HepG2 (cell line): Measurements from ENCODE around the gene BLOC1S4. TPM values are rescaled to one million over a fixed set of nuclear protein-coding genes. Genes with fewer than 3 reads are reported as not detected.

Experiments used
- ATAC-seq: fragments of 200-7000 bp; cut with Tn5 transposase; 3 replicates; pipeline ENCODE4 v1.9.1; 2020; ENCODE audit warnings: mild to moderate bottlenecking, moderate library complexity
- BruUV-seq: library from RNA; stranded (reverse); fragments of 400-500 nt; replicated peaks from 2 replicates; lab custom pipeline; 2021; lab: Mats Ljungman, UMichigan
- CTCF ChIA-PET: fragments of 300-600 bp; formaldehyde crosslinking; extraction: SDS; loops from one replicate; lab custom pipeline; 2021; ENCODE audit warnings: low total read pairs, inconsistent platforms, low intra/inter-chr PET ratio; lab: Yijun Ruan, JAX
- POLR2A ChIA-PET: fragments of 350-600 bp; sonication (Branson Sonifier 250); formaldehyde crosslinking; loops from one replicate; lab custom pipeline; 2020; ENCODE audit warnings: antibody characterized with exemption, inconsistent platforms; lab: Yijun Ruan, JAX
- DNase-seq: peaks from one replicate; pipeline ENCODE4 v3.0.0-alpha.2; 2015; ENCODE audit warnings: low spot score
- FAIRE-seq: peaks from 3 replicates; lab custom pipeline; 2011; peaks lifted over from hg19 to GRCh38; lab: Jason Lieb, UNC
- H2AFZ ChIP-seq: one replicate; pipeline ENCODE4 v1.6.1; 2011; ENCODE audit warnings: low read length, inconsistent platforms
- H3K27ac ChIP-seq: fragments of 300-600 bp; 3 replicates; pipeline ENCODE4 v1.8.0; 2011; ENCODE audit warnings: mixed run types, mild to moderate bottlenecking, mixed read lengths, low read length, inconsistent platforms; ENCODE audit not compliant: insufficient read depth; ENCODE audit errors: extremely low read length
- H3K27me3 ChIP-seq, 2 experiments: fragments of 200-600 bp in 1 of 2; 2 replicates in 1 of 2; 3 replicates in 1 of 2; pipeline versions ENCODE4 v1.6.0 to v1.8.0; 2011; ENCODE audit warnings: low read length in 2 of 2, mild to moderate bottlenecking in 2 of 2, moderate library complexity in 2 of 2, inconsistent platforms in 1 of 2; ENCODE audit not compliant: insufficient read depth in 2 of 2, control insufficient read depth in 1 of 2
- H3K36me3 ChIP-seq, 2 experiments: fragments of 200-600 bp in 1 of 2; replicated peaks in 1 of 2; 2 replicates in 1 of 2; 3 replicates in 1 of 2; pipeline versions ENCODE4 v1.5.1 to v1.8.0; 2011; ENCODE audit warnings: low read length in 2 of 2, inconsistent platforms in 1 of 2; ENCODE audit not compliant: insufficient read depth in 2 of 2, control insufficient read depth in 1 of 2
- H3K4me1 ChIP-seq: 2 replicates; pipeline ENCODE4 v1.5.1; 2012; ENCODE audit warnings: low read length, inconsistent platforms; ENCODE audit not compliant: insufficient read depth
- H3K4me2 ChIP-seq: 2 replicates; pipeline ENCODE4 v1.6.0; 2011; ENCODE audit warnings: low read depth, low read length, inconsistent platforms
- H3K4me3 ChIP-seq, 3 experiments: fragments of 200-600 bp in 1 of 3; sonication (generic), shearing (Covaris generic) in 1 of 3; replicated peaks in 1 of 3; 2 replicates each; pipeline ENCODE4 v1.5.1; 2011 to 2016; ENCODE audit warnings: low read length in 3 of 3, inconsistent platforms in 2 of 3, low read depth in 2 of 3, mild to moderate bottlenecking in 2 of 3, control low read depth in 1 of 3, mixed read lengths in 1 of 3; ENCODE audit not compliant: insufficient read depth in 1 of 3
- H3K79me2 ChIP-seq: one replicate; pipeline ENCODE4 v1.6.1; 2011; ENCODE audit warnings: low read length, inconsistent platforms; ENCODE audit not compliant: insufficient read depth
- H3K9ac ChIP-seq: 2 replicates; pipeline ENCODE4 v1.6.0; 2011; ENCODE audit warnings: mild to moderate bottlenecking, low read depth, low read length, inconsistent platforms; ENCODE audit not compliant: insufficient read depth
- H3K9me3 ChIP-seq: 2 replicates; pipeline ENCODE4 v1.5.1; 2012; ENCODE audit warnings: mild to moderate bottlenecking, low read length
- H4K20me1 ChIP-seq: 2 replicates; pipeline ENCODE4 v1.6.0; 2011; ENCODE audit warnings: inconsistent platforms, mild to moderate bottlenecking, low read length, moderate library complexity; ENCODE audit not compliant: insufficient read depth
- ARNT ChIP-seq: fragments of 450-650 bp; IDR thresholded peaks from 2 replicates; pipeline ENCODE4 v1.6.1; 2017
- ARNT2 ChIP-seq: sonication (generic); formaldehyde crosslinking; IDR thresholded peaks from 2 replicates; pipeline ENCODE4 v1.8.0; 2022; ENCODE audit warnings: mild to moderate bottlenecking, low read depth, missing genetic modification reagents, moderate library complexity
- CEBPG ChIP-seq: IDR thresholded peaks from 2 replicates; pipeline ENCODE4 v1.6.1; 2016
- HOXA3 ChIP-seq: sonication (generic); formaldehyde crosslinking; IDR thresholded peaks from 2 replicates; pipeline ENCODE4 v1.5.0; 2020; ENCODE audit warnings: missing genetic modification reagents
- KDM1A ChIP-seq: IDR thresholded peaks from 2 replicates; pipeline ENCODE4 v1.6.1; 2016; ENCODE audit warnings: missing compliant biosample characterization
- MAZ ChIP-seq, 2 experiments: sonication (generic) in 1 of 2; formaldehyde crosslinking in 1 of 2; IDR thresholded peaks; 2 replicates each; pipeline versions ENCODE4 v1.5.0 to v1.6.1; 2012 to 2020; ENCODE audit warnings: low read depth in 2 of 2, mild to moderate bottlenecking in 2 of 2, borderline replicate concordance in 1 of 2, improper control_type of control experiment in 1 of 2, low read length in 1 of 2, missing genetic modification reagents in 1 of 2, moderate library complexity in 1 of 2
- PHF21A ChIP-seq: sonication (generic); formaldehyde crosslinking; IDR thresholded peaks from 2 replicates; pipeline ENCODE4 v1.5.0; 2020; ENCODE audit warnings: mild to moderate bottlenecking, missing genetic modification reagents
- RXRB ChIP-seq: IDR thresholded peaks from 2 replicates; pipeline ENCODE4 v1.6.1; 2016; ENCODE audit warnings: borderline replicate concordance, missing genetic modification reagents, missing compliant biosample characterization
- SALL1 ChIP-seq: sonication (generic); formaldehyde crosslinking; IDR thresholded peaks from 2 replicates; pipeline ENCODE4 v1.8.0; 2022; ENCODE audit warnings: mild to moderate bottlenecking, missing genetic modification reagents
- TBX2 ChIP-seq: sonication (generic); formaldehyde crosslinking; IDR thresholded peaks from 2 replicates; pipeline ENCODE4 v1.5.0; 2020; ENCODE audit warnings: missing genetic modification reagents, mild to moderate bottlenecking, borderline replicate concordance
- ZBTB38 ChIP-seq: sonication (generic); formaldehyde crosslinking; IDR thresholded peaks from 2 replicates; pipeline ENCODE4 v1.5.1; 2020; ENCODE audit warnings: mild to moderate bottlenecking, missing genetic modification reagents
- ZNF207 ChIP-seq: fragments of 450-650 bp; IDR thresholded peaks from 2 replicates; pipeline ENCODE4 v1.6.1; 2016; ENCODE audit warnings: antibody characterized with exemption, borderline replicate concordance
- ZNF234 ChIP-seq: sonication (generic); formaldehyde crosslinking; conservative IDR thresholded peaks from 2 replicates; pipeline ENCODE4 v1.5.1; 2020; ENCODE audit warnings: mild to moderate bottlenecking, missing genetic modification reagents
- ZNF333 ChIP-seq: sonication (generic); formaldehyde crosslinking; IDR thresholded peaks from 2 replicates; pipeline ENCODE4 v1.4.0; 2020; ENCODE audit warnings: mild to moderate bottlenecking, missing genetic modification reagents, borderline replicate concordance
- ZNF772 ChIP-seq: sonication (generic); formaldehyde crosslinking; IDR thresholded peaks from 2 replicates; pipeline ENCODE4 v1.5.0; 2020; ENCODE audit warnings: mild to moderate bottlenecking, missing genetic modification reagents
- WGBS: methylation state at CpG from one replicate; pipeline ENCODE4 v1.1.6; 2017; ENCODE audit warnings: low lambda C conversion rate; 5-methylcytosine and 5-hydroxymethylcytosine counted together
- in situ Hi-C: cut with HindIII; loops from 2 replicates; pipeline ENCODE4 v1.10.0; 2017; ENCODE audit warnings: low pct_unique_long_range_greater_than_20kb; ENCODE audit not compliant: extremely low pct_ligation_motif_present
- intact Hi-C: fragments of 100-400 bp; cut with micrococcal nuclease; formaldehyde crosslinking; loops from one replicate; pipeline ENCODE4 v1.10.0; 2022; ENCODE audit not compliant: unreplicated experiment
- polyA plus RNA-seq, 8 experiments: library from polyadenylated mRNA; depleted of rRNA in 3 of 8; stranded (reverse) in 7 of 8; unstranded in 1 of 8; fragments of >200 nt; fragmentation: Illumina TruSeq in 4 of 8; extraction: Trizol in 4 of 8; gene quantifications; 2 replicates each; pipeline versions ENCODE4 v1.2.1 to v1.2.3, GENCODE V29; 2011 to 2016; ENCODE audit warnings: low read depth in 4 of 8, missing spikeins in 1 of 8, mixed read lengths in 1 of 8; ENCODE audit not compliant: insufficient read depth in 1 of 8
- total RNA-seq, 5 experiments: library from RNA; depleted of rRNA; stranded (reverse); fragments of >200 nt; fragmentation: Illumina TruSeq; extraction: Trizol; gene quantifications; 2 replicates each; pipeline ENCODE4 v1.2.3, GENCODE V29; 2016; ENCODE audit warnings: low read depth in 1 of 5
- TF ChIP-seq, protein P1 (sequence below): IDR thresholded peaks from 2 replicates; pipeline ENCODE4 v1.6.1; 2016
- TF ChIP-seq, protein P2 (sequence below): sonication (generic); formaldehyde crosslinking; IDR thresholded peaks from 2 replicates; pipeline ENCODE4 v1.8.0; 2022; ENCODE audit warnings: missing genetic modification reagents, mild to moderate bottlenecking, inconsistent platforms, borderline replicate concordance
- TF ChIP-seq, protein P3 (sequence below): IDR thresholded peaks from 2 replicates; pipeline ENCODE4 v1.6.1; 2018; ENCODE audit warnings: missing genetic modification reagents, mild to moderate bottlenecking, missing compliant biosample characterization
- TF ChIP-seq, protein P4 (sequence below): sonication (generic); formaldehyde crosslinking; IDR thresholded peaks from 2 replicates; pipeline ENCODE4 v1.4.0; 2020; ENCODE audit warnings: missing genetic modification reagents, borderline replicate concordance

The BLOC1S4 gene
- total and polyA plus RNA-seq, 2 of the 13 experiments (the other 11 are each of a cell fraction or from before 2014, with no cell fraction given), result 15.5 to 20.9 TPM

DNA sequence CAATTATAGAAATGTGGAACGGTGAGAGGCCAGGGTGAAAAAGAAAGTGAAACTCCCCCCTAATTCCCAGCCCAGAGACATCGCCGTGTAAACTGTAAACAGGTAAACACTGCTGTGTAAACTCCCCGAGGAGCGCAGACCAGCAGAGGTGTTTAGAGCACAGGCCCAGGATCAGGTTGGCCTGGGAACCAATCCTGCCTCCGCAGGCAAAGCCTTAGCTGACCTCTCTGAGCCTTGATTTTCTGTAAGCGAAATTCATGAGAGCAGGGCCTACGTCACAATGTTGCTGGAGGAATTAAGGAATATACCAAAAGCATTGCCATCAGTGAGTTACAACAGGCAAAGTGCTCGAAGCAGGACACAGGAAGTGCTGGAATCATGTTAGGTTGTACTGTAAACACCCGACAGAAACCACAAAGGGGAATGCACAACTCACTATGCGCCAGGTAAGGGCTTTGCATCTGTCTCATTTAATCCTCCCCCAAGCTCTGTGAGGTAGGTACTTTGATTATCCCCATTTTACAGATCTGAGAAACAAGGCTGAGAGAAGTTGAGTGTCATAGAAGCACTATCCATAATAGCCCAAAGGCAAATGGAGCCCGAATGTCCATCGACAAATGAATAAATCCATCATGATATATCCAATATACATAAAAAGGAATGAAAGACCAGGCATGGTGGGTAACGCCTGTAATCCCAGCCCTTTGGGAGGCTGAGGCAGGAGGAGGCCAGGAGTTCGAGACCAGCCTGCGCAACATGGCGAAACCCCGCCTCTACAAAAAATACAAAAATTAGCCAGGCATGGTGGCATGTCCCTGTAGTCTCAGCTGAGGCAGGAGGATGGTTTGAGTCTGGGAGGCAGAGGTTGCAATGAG, 35.9 kb downstream of the BLOC1S4 start:
- no peaks in the 10 kb centered on the region; a peak in 1 of 5 replicates for H3K27me3 ChIP-seq
- WGBS, result 41% methylated on average over 18 of the region's 18 CpGs
- no TSS peak for BruUV-seq
- H4K20me1 ChIP-seq, result no peaks in the 10 kb centered on the region
- in situ Hi-C loops (no loop called here), intact Hi-C loops (loop anchor here (2.0 kb wide), 2 partner anchors 19 to 27 kb away; no protein-coding TSS in a partner anchor)
- CTCF ChIA-PET, result no interaction called here
- ATAC-seq, result peak; percentile 5; the same call in 1 of the 3 replicates
- FAIRE-seq, result peak; percentile 51
- H3K36me3 ChIP-seq, result no peaks in the 10 kb centered on the region
- DNase-seq, result no peak
- no peak overlapping the region for H2AFZ ChIP-seq
- H3K9me3 ChIP-seq, result no peaks in the 10 kb centered on the region
- peak overlapping the region; percentile 99 for H3K4me2 ChIP-seq
- peak overlapping the region; percentile 68 for H3K9ac ChIP-seq
- peak overlapping the region; percentile 83 for H3K27ac ChIP-seq
- no peaks in the 10 kb centered on the region for H3K79me2 ChIP-seq
- H3K4me3 ChIP-seq, result peak overlapping the region; percentile 58 to 74 (median 63)
- H3K4me1 ChIP-seq, result peaks cover 89% of the 10 kb centered on the region
- POLR2A ChIA-PET, result interaction anchor here (1.3 to 9.9 kb wide), 5 partner anchors 17 to 316 kb away, joined by 3 to 207 read pairs (median 6); no protein-coding TSS in a partner anchor
- TF ChIP-seq SALL1 (CRISPR knock-in tag), result peak; percentile 69
- peak; percentile 62; the same call in 1 of the 2 replicates for TF ChIP-seq ZBTB38
- 0 out of 2 replicates have a peak, but pooled peaks have one; percentile 47 for TF ChIP-seq PHF21A (CRISPR knock-in tag)
- no peak for TF ChIP-seq ZNF234
- TF ChIP-seq, protein P1, sequence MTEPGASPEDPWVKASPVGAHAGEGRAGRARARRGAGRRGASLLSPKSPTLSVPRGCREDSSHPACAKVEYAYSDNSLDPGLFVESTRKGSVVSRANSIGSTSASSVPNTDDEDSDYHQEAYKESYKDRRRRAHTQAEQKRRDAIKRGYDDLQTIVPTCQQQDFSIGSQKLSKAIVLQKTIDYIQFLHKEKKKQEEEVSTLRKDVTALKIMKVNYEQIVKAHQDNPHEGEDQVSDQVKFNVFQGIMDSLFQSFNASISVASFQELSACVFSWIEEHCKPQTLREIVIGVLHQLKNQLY (CRISPR knock-in tag), result 0 out of 2 replicates have a peak, but pooled peaks have one; percentile 8
- TF ChIP-seq, protein P2, sequence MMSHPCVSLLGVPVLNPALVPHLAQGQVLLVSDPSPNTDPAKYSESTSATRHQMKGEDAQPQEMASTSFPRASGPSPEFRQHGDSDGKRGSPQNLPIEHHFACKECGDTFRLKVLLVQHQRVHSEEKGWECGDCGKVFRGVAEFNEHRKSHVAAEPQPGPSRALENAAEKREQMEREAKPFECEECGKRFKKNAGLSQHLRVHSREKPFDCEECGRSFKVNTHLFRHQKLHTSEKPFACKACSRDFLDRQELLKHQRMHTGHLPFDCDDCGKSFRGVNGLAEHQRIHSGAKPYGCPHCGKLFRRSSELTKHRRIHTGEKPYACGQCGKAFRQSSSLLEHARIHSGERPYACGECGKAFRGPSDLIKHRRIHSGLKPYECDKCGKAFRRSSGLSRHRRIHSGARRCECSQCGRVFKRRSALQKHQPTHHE (CRISPR knock-in tag), result no peak
- peak; percentile 25; the same call in 1 of the 2 replicates for TF ChIP-seq ZNF772 (CRISPR knock-in tag)
- TF ChIP-seq MAZ (IDR thresholded peaks at IDR 0.05; ENCODE audit: borderline replicate concordance, low read depth, low read length), result no peak
- 0 out of 2 replicates have a peak, but pooled peaks have one; percentile 30 for TF ChIP-seq MAZ (CRISPR knock-in tag; IDR thresholded peaks at IDR 0.05; ENCODE audit: low read depth)
- no peak; the same call in 1 of the 2 replicates for TF ChIP-seq KDM1A (CRISPR knock-in tag)
- TF ChIP-seq, protein P3, sequence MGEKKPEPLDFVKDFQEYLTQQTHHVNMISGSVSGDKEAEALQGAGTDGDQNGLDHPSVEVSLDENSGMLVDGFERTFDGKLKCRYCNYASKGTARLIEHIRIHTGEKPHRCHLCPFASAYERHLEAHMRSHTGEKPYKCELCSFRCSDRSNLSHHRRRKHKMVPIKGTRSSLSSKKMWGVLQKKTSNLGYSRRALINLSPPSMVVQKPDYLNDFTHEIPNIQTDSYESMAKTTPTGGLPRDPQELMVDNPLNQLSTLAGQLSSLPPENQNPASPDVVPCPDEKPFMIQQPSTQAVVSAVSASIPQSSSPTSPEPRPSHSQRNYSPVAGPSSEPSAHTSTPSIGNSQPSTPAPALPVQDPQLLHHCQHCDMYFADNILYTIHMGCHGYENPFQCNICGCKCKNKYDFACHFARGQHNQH (CRISPR knock-in tag), result peak; percentile 12; the same call in 1 of the 2 replicates
- TF ChIP-seq RXRB (CRISPR knock-in tag), result peak; percentile 57
- peak; percentile 38; the same call in 1 of the 2 replicates for TF ChIP-seq HOXA3 (CRISPR knock-in tag)
- no peak for TF ChIP-seq ARNT
- peak; percentile 36; the same call in 1 of the 2 replicates for TF ChIP-seq TBX2
- no peak for TF ChIP-seq CEBPG (CRISPR knock-in tag)
- TF ChIP-seq, protein P4, sequence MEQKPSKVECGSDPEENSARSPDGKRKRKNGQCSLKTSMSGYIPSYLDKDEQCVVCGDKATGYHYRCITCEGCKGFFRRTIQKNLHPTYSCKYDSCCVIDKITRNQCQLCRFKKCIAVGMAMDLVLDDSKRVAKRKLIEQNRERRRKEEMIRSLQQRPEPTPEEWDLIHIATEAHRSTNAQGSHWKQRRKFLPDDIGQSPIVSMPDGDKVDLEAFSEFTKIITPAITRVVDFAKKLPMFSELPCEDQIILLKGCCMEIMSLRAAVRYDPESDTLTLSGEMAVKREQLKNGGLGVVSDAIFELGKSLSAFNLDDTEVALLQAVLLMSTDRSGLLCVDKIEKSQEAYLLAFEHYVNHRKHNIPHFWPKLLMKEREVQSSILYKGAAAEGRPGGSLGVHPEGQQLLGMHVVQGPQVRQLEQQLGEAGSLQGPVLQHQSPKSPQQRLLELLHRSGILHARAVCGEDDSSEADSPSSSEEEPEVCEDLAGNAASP (CRISPR knock-in tag), result peak; percentile 63; the same call in 1 of the 2 replicates
- TF ChIP-seq ZNF333 (CRISPR knock-in tag), result no peak
- 0 out of 2 replicates have a peak, but pooled peaks have one; percentile 18 for TF ChIP-seq ARNT2 (CRISPR knock-in tag)
- TF ChIP-seq ZNF207, result no peak
